ENCODE measurements around the gene VAMP2.

The VAMP2 gene

DNA sequence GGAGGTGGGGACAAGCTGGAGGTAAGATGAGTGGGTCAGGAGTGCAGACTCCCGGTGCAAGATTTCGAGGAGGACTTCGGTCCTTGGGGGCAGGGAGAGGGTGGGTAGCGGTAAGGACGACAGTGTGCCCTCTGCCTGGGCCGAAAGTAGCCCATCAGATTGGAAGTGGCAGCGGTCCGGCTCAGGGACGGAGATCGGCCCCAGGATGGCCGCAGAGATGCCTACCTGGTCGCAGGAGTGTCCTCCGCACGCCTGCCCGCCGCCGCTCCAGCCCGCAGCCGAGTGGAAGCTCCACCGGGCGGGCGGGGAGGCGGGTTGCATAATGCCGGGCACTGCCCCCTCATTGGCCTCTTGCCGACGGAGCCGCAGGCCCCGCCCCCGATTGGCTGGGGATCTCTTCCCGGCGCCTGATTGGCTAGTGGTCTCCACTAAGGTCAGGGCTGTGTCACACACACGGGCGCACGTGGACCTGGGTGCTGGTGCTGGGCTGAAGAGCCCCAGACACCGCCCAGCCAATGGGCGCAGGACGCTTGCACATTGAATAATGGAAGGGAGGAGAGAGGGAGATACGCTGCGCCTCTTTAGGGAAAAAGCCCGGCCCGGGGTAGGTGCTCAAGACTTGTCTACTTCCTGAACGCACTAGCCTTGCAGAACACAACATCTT, 10.5 kb downstream of the VAMP2 start, which contains the start of gene PER1 (continued):
- TF ChIP-seq, protein P1, sequence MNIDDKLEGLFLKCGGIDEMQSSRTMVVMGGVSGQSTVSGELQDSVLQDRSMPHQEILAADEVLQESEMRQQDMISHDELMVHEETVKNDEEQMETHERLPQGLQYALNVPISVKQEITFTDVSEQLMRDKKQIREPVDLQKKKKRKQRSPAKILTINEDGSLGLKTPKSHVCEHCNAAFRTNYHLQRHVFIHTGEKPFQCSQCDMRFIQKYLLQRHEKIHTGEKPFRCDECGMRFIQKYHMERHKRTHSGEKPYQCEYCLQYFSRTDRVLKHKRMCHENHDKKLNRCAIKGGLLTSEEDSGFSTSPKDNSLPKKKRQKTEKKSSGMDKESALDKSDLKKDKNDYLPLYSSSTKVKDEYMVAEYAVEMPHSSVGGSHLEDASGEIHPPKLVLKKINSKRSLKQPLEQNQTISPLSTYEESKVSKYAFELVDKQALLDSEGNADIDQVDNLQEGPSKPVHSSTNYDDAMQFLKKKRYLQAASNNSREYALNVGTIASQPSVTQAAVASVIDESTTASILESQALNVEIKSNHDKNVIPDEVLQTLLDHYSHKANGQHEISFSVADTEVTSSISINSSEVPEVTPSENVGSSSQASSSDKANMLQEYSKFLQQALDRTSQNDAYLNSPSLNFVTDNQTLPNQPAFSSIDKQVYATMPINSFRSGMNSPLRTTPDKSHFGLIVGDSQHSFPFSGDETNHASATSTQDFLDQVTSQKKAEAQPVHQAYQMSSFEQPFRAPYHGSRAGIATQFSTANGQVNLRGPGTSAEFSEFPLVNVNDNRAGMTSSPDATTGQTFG (tag by site-specific recombination; IDR thresholded peaks at IDR 0.05; ENCODE audit: borderline replicate concordance): no peak
- TF ChIP-seq ZNF404 (tag by site-specific recombination; IDR thresholded peaks at IDR 0.05): no peak
- TF ChIP-seq TRIM28 (IDR thresholded peaks at IDR 0.05; ENCODE audit: borderline replicate concordance, low read length): no peak
- TF ChIP-seq ZNF366 (tag by site-specific recombination; conservative IDR thresholded peaks at IDR 0.05): no peak
- TF ChIP-seq ZNF776 (tag by site-specific recombination; IDR thresholded peaks at IDR 0.05; ENCODE audit: borderline replicate concordance): no peak
- no peak for TF ChIP-seq ZNF223 (tag by site-specific recombination; IDR thresholded peaks at IDR 0.05)
- TF ChIP-seq ZNF391 (tag by site-specific recombination; IDR thresholded peaks at IDR 0.05; ENCODE audit: borderline replicate concordance, low read depth): peak; percentile 54; the same call in 1 of the 2 replicates
- no peak for TF ChIP-seq ZBTB21 (tag by site-specific recombination; IDR thresholded peaks at IDR 0.05)
- TF ChIP-seq ZNF350 (tag by site-specific recombination; IDR thresholded peaks at IDR 0.05): no peak
- TF ChIP-seq GFI1B (tag by site-specific recombination; IDR thresholded peaks at IDR 0.05): no peak
- TF ChIP-seq ZNF37A (tag by site-specific recombination; IDR thresholded peaks at IDR 0.05): no peak
- TF ChIP-seq ZNF544 (tag by site-specific recombination; IDR thresholded peaks at IDR 0.05): no peak
- TF ChIP-seq ZNF292 (tag by site-specific recombination; IDR thresholded peaks at IDR 0.05; ENCODE audit: borderline replicate concordance, low read depth): no peak
- TF ChIP-seq SCRT2 (tag by site-specific recombination; IDR thresholded peaks at IDR 0.05): no peak
- 0 out of 2 replicates have a peak, but pooled peaks have one; percentile 65 for TF ChIP-seq ZFP69B (tag by site-specific recombination; IDR thresholded peaks at IDR 0.05)
- no peak for TF ChIP-seq ZNF426 (tag by site-specific recombination; IDR thresholded peaks at IDR 0.05)
- TF ChIP-seq ZNF548 (tag by site-specific recombination; IDR thresholded peaks at IDR 0.05): no peak
- TF ChIP-seq ZNF274 (IDR thresholded peaks at IDR 0.05; ENCODE audit: low read length): no peak
- TF ChIP-seq ZNF274 (tag by site-specific recombination; IDR thresholded peaks at IDR 0.05; ENCODE audit: borderline replicate concordance): no peak
- TF ChIP-seq, protein P2, sequence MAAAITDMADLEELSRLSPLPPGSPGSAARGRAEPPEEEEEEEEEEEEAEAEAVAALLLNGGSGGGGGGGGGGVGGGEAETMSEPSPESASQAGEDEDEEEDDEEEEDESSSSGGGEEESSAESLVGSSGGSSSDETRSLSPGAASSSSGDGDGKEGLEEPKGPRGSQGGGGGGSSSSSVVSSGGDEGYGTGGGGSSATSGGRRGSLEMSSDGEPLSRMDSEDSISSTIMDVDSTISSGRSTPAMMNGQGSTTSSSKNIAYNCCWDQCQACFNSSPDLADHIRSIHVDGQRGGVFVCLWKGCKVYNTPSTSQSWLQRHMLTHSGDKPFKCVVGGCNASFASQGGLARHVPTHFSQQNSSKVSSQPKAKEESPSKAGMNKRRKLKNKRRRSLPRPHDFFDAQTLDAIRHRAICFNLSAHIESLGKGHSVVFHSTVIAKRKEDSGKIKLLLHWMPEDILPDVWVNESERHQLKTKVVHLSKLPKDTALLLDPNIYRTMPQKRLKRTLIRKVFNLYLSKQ (tag by site-specific recombination; IDR thresholded peaks at IDR 0.05; ENCODE audit: borderline replicate concordance): no peak
- peak; percentile 80 for TF ChIP-seq SP3 (tag by site-specific recombination; IDR thresholded peaks at IDR 0.05)
- TF ChIP-seq ZNF140 (tag by site-specific recombination; IDR thresholded peaks at IDR 0.05): no peak
- no peak for TF ChIP-seq ZNF2 (tag by site-specific recombination; IDR thresholded peaks at IDR 0.05)
- peak; percentile 99 for TF ChIP-seq ZBTB8A (tag by site-specific recombination; IDR thresholded peaks at IDR 0.05)
- TF ChIP-seq KLF10 (tag by site-specific recombination; IDR thresholded peaks at IDR 0.05): peak; percentile 82
- TF ChIP-seq RBAK (tag by site-specific recombination; IDR thresholded peaks at IDR 0.05): no peak
- TF ChIP-seq BCL11B (tag by site-specific recombination; IDR thresholded peaks at IDR 0.05; ENCODE audit: low read depth): peak; percentile 76; the same call in 1 of the 2 replicates
- TF ChIP-seq, protein P3, sequence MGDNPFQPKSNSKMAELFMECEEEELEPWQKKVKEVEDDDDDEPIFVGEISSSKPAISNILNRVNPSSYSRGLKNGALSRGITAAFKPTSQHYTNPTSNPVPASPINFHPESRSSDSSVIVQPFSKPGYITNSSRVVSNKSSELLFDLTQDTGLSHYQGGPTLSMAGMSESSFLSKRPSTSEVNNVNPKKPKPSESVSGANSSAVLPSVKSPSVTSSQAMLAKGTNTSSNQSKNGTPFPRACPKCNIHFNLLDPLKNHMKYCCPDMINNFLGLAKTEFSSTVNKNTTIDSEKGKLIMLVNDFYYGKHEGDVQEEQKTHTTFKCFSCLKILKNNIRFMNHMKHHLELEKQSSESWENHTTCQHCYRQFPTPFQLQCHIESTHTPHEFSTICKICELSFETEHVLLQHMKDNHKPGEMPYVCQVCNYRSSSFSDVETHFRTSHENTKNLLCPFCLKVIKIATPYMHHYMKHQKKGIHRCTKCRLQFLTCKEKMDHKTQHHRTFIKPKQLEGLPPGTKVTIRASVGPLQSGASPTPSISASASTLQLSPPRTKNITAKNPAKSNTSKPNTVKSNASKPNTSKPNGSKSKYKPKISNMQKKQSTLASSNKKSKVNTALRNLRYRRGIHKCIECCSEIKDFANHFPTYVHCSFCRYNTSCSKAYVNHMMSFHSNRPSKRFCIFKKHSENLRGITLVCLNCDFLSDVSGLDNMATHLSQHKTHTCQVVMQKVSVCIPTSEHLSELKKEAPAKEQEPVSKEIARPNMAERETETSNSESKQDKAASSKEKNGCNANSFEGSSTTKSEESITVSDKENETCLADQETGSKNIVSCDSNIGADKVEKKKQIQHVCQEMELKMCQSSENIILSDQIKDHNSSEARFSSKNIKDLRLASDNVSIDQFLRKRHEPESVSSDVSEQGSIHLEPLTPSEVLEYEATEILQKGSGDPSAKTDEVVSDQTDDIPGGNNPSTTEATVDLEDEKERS (tag by site-specific recombination; IDR thresholded peaks at IDR 0.05): no peak
- TF ChIP-seq ZFHX2 (tag by site-specific recombination; conservative IDR thresholded peaks at IDR 0.05): peak; percentile 52; the same call in 1 of the 2 replicates
- no peak for TF ChIP-seq ZNF658 (tag by site-specific recombination; IDR thresholded peaks at IDR 0.05)
- TF ChIP-seq, protein P4, sequence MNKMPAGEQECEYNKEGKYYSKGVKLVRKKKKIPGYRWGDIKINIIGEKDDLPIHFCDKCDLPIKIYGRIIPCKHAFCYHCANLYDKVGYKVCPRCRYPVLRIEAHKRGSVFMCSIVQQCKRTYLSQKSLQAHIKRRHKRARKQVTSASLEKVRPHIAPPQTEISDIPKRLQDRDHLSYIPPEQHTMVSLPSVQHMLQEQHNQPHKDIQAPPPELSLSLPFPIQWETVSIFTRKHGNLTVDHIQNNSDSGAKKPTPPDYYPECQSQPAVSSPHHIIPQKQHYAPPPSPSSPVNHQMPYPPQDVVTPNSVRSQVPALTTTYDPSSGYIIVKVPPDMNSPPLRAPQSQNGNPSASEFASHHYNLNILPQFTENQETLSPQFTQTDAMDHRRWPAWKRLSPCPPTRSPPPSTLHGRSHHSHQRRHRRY (tag by site-specific recombination; IDR thresholded peaks at IDR 0.05): no peak
- no peak for TF ChIP-seq ZNF133 (tag by site-specific recombination; IDR thresholded peaks at IDR 0.05)
- TF ChIP-seq SP7 (tag by site-specific recombination; IDR thresholded peaks at IDR 0.05): peak; percentile 76
- peak; percentile 93 for TF ChIP-seq ZBTB20 (tag by site-specific recombination; IDR thresholded peaks at IDR 0.05)
- no peak for TF ChIP-seq ZNF175 (tag by site-specific recombination; IDR thresholded peaks at IDR 0.05)

Data from HEK293 (cell line).